SKM-1 treated with dmso at 0.1 percent for 144 hours (cell line): ENCODE measurements around the gene TRPM3.
"Not testable (repeated sequence)": the region's sequence is repeated elsewhere in the genome, so short reads cannot be mapped to it uniquely, and the experiment has no call there.

Source experiments
- DNase-seq: peaks from one replicate; lab custom pipeline; 2025; ENCODE audit not compliant: unreplicated experiment; lab: John Stamatoyannopoulos, UW

TRPM3 gene

DNA sequence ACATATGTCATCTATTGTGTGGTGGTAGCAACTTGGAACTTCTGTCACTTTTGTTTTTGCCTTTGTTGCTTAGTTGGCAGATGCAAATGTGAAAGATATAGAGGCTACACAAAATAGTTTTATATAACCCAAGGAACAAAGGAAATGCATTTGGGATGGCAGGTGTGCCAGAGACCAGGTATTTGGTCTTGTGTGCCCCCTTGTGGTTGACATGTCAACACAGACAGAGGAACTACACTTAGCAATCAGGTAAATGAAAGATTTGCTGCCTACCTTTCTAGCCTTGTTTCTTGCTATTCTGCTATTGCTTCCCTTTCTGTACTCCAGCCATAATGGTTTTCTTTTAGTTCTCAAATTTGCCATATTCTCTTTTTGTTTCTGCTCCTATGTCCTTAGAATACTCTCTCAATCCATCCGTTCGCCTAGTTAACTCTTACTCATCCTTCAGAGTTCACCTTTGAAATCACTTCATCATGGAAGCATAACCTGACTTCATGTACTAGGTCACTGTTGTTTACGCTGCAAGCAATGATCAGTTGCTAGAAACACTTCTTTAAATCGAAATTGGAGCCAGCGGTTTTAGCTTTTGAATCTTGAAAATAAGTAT lies 119.5 kb downstream of the TRPM3 start:
- DNase-seq, result no peak

DNA sequence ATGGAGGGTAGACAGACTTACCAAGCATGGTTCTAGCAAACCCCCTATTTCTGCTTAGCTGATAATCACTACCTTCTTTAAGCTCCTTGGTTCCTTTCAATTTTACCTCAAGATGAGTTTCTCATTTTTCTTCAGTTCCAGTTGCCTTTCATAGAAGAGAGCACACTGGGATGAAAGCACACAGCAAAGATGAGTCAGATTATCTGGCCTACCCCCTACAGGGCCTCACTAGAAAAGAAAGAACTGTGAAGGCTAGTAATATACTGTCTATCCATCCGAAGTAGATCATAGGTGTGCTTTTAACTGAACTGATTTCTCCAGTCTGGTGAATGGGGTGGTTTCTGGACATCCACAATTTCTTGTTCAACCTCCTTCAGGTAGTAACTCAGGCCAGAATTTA lies 122.5 kb downstream of the TRPM3 start:
- no peak for DNase-seq

DNA sequence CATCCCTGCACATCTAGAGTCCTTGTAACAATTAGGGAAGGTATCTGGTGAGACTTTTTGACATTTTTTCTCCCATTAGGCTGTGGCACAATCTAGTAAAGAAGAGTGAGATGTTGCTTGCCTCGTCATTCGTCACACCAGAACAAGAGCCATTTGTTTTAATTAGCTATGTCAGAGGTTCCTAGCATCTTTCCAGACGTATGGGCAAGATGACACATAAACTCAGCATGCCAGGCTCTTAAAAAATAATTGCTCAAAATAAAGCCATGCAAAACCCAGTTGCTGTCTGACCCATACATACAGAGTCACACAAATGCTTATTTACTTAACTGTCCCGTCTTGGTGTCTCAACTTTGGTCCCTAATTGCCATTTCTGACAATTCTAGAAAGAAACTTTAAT lies 125.9 kb downstream of the TRPM3 start:
- no peak for DNase-seq

DNA sequence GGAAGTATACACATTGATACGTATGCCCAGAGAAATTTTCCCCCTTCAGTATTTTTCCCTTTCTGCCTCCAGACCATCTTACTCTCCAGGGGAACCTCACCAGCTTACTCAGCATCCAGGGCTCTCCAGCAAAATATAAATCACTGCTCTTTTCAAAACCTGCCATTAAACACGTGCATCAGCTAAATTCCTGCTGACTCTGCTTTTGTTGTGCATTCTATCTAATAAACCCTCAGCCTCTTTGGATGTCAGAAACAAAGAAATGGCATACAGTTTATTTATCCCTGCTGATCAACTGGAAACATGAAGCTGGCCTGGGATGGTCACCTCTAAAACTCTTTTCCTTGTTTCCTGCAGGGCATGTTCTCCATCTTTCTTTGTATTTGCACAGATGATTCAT lies 126.8 kb downstream of the TRPM3 start:
- DNase-seq, result no peak

GRCh38 chr9:70988551-70988950 lies 132.9 kb downstream of the TRPM3 start:
- no peak for DNase-seq

- no peak for DNase-seq
Measured at GRCh38 chr9:70987986-70988385, 133.4 kb downstream of the TRPM3 start.

DNA sequence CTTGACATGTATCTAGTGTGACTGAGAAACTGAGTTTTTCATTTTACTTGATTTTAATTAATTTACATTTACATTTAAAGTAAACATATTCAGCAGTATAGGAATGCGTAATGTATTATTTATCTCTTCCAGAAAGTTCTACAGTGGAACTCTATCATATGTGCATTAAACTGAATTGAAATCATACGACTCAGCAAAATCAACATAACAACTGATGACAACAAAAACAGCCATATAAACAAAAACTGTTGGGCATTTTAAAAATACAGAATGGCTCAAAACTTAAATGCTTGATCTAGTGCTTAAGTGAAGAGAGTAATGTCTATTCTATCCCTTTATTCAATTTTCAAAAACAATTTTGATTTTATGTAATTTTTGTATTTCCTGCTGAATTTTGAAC lies 134.4 kb downstream of the TRPM3 start:
- no peak for DNase-seq

DNA sequence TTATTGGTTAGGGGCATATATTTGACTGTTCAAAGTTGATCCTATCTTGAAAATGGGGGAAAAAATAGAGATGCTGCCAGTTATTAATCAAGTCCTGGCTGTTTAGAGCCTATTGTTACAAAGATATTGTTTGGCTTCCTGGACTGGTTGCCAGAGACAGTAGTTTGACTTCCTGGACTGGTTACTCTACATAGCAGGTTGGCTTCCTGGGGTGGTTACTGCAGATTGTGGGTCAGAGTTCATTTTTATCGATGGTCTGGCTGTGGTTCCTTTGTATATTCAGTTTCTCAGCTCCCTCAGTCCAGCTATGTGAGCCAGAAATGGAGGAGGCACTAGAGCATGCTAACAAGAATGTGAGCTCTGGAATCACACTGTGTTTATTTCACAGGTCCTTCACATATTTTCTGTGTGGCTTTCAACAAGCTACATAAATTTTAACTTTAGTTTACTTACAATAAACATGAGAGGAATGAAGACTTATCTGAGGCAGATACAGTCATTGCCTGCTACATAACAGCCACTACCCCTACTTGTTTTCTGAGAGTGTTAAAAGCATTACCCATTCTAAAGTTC lies 137.6 kb downstream of the TRPM3 start:
- no peak for DNase-seq

- no peak for DNase-seq
Measured at GRCh38 chr9:70981312-70981711, 140.1 kb downstream of the TRPM3 start.

DNA sequence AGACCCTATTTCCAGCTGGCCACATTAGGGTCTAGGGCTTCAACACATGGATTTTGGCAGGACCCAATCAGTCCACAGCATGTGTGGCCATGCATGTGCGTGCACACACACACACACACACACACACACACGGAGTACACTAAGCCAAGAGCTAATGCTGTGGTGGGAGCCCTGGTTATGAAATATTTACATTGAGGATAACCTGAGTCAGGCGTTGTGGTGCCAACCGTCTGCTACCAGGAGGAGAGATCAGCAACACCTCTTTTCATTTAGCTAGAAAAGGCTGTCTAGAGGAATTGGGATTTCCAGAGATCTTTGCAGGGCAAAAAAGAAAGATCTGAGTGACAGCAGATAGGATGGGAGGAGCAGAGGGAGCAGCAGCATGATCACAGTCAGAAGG lies 141.5 kb downstream of the TRPM3 start:
- DNase-seq, result no peak

- DNase-seq, result no peak
Measured at GRCh38 chr9:70978085-70978484, 143.3 kb downstream of the TRPM3 start.

- DNase-seq, result no peak
Measured at GRCh38 chr9:70975821-70976220, 145.6 kb downstream of the TRPM3 start.

DNA sequence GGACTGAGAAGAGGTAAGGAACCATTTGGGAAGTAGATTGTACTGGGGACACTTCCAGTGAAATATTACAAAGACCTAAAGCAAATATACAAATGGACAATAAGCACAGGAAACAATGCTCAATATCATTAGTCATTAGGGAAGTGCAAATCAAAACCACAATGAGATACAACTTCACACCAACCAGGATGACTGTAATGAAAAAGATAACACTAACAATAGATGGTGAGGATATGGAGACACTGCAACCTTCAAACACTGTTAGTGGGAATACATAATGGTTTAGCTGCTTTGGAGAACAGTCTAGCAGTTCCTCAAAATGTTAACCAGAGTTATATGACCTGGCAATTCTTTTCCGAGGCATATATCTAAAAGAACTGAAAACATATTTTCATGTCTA lies 149.7 kb downstream of the TRPM3 start:
- DNase-seq, result no peak

- not testable (repeated sequence) for DNase-seq
Measured at GRCh38 chr9:70966380-70966779, 155.0 kb downstream of the TRPM3 start.

DNA sequence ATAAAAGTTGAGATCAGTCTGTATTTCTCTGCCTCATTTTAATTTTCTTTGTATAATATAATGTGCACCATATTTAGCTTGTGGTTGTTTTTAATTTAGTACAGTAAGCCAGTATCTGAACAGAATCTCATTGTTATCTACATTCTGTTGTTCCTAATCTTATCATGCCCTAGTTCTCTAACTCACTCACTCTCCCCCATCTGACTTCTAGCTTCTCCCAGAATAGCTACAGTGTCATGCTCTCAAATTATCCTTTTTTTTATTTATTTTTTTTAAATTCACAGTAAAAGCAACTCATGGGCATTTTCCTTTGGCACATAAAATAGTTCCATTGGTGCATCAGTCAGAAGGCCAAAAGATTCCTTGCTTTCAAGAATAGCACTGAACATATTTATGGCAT lies 156.6 kb downstream of the TRPM3 start:
- DNase-seq, result no peak

DNA sequence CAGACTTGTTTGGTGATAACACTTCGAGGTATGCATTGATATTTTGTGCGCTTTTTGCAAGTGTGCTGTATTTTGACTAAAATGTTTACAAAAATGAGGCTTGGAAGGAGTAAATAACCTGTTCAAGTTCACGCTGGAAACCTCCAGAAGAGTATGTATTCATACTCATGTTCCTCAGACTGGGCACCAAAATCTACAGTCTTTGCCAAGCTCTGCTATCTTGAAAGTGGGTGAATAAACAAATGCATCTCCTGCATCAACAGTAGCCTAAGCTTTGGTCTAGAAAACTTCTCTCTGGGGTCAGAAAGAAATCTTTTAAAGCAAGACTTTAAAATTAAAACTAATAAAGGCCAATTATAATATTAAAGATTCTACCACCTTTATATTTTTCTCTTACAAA lies 157.9 kb downstream of the TRPM3 start:
- no peak for DNase-seq

GRCh38 chr9:70962761-70963440 lies 158.5 kb downstream of the TRPM3 start:
- DNase-seq, result no peak

DNA sequence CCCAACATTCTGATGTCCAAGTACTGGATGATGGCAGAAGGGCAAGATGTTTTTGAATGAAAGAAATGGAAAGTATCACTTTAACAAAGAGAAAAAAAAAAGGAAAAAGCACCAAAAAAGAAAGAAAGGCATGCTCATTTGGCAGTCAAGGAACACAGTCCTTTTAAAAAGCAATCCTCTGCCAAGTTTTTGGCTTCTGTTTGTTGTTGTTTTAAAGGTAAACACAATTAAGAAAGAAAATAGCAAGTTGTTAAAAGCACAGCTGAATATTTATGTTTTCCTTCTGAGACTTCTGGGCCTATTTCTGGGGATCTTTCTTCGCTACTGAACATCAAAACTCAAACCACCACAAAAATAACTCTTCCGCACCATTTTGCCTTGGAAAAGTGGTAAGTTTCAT lies 162.1 kb downstream of the TRPM3 start:
- DNase-seq, result no peak

- no peak for DNase-seq
Measured at GRCh38 chr9:70954596-70955143, 166.8 kb downstream of the TRPM3 start.

- DNase-seq, result no peak
Measured at GRCh38 chr9:70954126-70954525, 167.3 kb downstream of the TRPM3 start.

GRCh38 chr9:70951749-70952727 lies 169.4 kb downstream of the TRPM3 start:
- DNase-seq, result no peak
